ENCODE data around the gene FOXP3.

FOXP3 gene

DNA sequence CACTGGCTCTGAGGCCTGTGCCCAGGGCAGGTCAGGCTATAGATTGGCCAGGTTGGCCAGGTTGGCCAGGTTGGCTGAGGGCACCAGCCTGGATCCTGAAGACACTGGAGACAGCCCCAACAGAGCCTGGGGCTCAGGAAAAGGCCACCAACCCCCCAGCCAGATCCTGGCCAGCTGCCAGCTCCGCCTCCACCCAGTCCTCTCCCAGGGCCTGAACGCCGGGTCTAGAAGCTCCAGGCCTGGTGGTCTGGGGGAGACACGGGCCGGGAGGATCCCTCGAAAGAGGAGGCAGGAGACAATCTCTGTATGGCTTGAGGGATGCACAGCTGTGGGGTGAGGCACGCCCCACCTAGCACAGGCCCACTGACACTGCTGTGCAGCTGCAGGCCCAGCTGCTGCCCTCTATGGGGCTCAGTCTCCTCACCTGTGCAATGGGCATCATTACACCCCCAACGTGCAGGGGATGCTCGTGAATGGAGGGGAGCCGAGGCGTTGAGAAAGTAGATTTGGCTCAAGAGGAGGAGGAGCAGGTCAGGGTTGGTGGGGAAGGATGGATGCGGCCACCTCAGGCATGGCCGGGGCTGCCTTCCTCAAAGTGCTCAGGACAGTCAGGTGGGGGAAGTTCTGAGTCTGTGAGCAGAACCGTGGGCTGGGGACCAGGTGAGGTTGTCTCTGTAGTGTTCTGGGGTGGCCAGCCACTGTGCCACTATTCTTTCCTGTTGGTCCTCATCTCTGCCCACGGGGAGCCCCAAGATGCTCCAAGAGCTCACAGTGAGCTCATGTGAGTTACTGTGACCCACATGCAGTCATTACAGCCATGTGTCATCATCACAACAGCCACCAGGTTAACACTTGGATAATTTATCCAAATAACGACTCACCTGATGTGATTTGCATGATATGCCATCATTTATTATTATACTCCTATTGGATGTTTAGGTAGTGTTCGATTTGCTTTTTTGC is 28.2 kb upstream of the FOXP3 start:
- DNase-seq = no peak

DNA sequence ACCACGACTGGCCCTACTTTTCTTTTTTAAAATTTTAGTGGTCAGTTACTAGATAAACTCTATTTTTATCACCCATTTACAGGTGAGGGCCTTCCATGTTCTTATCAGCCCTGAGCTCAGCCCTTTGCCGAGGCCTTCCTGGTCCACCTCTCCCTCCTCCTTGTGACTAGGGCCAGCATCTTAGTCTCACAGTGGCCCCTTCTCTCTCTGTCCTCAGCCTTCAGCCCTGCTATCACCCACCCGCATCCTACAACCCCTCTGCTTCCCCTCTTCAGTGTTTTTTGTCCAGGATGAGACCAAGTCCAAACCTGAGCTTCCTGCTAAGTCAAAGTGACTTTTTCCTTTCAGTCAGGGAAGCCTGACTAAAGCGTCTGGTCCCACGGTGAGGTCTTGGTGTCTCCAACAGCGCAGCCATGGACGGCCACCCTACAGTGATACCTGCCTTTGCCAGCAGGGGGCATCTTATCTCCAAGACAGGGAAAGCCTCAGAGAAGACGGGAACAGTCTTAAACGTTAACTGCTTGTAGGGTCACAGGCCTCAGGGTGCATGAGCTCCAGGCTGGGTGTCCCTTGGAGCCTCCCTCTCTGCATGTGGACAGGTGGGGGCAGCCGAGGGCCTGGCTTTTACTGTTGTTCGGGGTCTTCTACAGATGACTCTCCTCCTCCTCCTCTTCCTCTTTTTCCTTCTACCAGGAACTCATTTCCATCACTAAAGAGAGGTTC is 27.3 kb upstream of the FOXP3 start:
- H3K9me3 ChIP-seq (ENCODE audit: control insufficient read depth, low read length) = no peaks in the 10 kb centered on the region
- no peaks in the 10 kb centered on the region for H3K27me3 ChIP-seq (replicated peaks; ENCODE audit: control insufficient read depth, insufficient read depth, low read length, poor library complexity, severe bottlenecking)
- H3K4me1 ChIP-seq (ENCODE audit: control insufficient read depth, insufficient read depth, low read length, poor library complexity, severe bottlenecking) = peaks cover 6% of the 10 kb centered on the region
- no peak overlapping the region for H3K4me3 ChIP-seq (ENCODE audit: insufficient read depth, low read depth, low read length, poor library complexity, severe bottlenecking)
- H3K36me3 ChIP-seq (ENCODE audit: control insufficient read depth, insufficient read depth, low read length) = no peaks in the 10 kb centered on the region
- peak; percentile 25 to 46 (median 35) for DNase-seq
- no peak overlapping the region for H3K27ac ChIP-seq (ENCODE audit: insufficient read depth, low read length, poor library complexity, severe bottlenecking)

More for the DNA sequence above, 28.2 kb upstream of the FOXP3 start:
- Histone ChIP-seq H3K9me3 (ENCODE audit: control insufficient read depth, low read length) (no peaks in the 10 kb centered on the region), H3K27ac (ENCODE audit: insufficient read depth, low read length, poor library complexity, severe bottlenecking) (no peak overlapping the region), H3K36me3 (ENCODE audit: control insufficient read depth, insufficient read depth, low read length) (no peaks in the 10 kb centered on the region), H3K4me3 (ENCODE audit: insufficient read depth, low read depth, low read length, poor library complexity, severe bottlenecking) (no peak overlapping the region), H3K27me3 (replicated peaks; ENCODE audit: control insufficient read depth, insufficient read depth, low read length, poor library complexity, severe bottlenecking) (no peaks in the 10 kb centered on the region), H3K4me1 (ENCODE audit: control insufficient read depth, insufficient read depth, low read length, poor library complexity, severe bottlenecking) (peaks cover 6% of the 10 kb centered on the region)

DNA sequence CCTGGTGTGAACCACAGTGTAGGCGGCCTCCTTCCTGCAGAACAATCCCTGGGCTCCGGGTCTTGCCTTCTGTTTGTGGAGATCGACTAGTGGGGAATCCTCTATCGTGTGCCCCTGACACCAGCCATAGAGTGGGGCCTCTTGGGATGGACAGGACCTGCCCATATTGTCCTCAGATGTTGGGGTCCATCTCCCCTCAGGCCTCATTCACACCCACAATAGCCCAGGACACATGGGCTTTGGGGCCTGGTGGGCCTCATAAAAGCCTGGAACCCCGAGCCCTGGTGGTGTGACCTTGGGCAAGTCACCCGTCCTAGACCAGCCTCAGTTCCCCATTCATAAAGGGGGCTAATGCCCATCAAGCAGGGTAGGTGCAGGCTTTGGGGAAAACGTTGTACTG is 25.7 kb upstream of the FOXP3 start:
- Histone ChIP-seq H3K4me1 (ENCODE audit: control insufficient read depth, insufficient read depth, low read length, poor library complexity, severe bottlenecking) (peaks cover 6% of the 10 kb centered on the region), H3K27me3 (replicated peaks; ENCODE audit: control insufficient read depth, insufficient read depth, low read length, poor library complexity, severe bottlenecking) (no peaks in the 10 kb centered on the region), H3K27ac (ENCODE audit: insufficient read depth, low read length, poor library complexity, severe bottlenecking) (no peak overlapping the region), H3K9me3 (ENCODE audit: control insufficient read depth, low read length) (no peaks in the 10 kb centered on the region), H3K36me3 (ENCODE audit: control insufficient read depth, insufficient read depth, low read length) (no peaks in the 10 kb centered on the region), H3K4me3 (ENCODE audit: insufficient read depth, low read depth, low read length, poor library complexity, severe bottlenecking) (no peak overlapping the region)
- DNase-seq = no peak

DNA sequence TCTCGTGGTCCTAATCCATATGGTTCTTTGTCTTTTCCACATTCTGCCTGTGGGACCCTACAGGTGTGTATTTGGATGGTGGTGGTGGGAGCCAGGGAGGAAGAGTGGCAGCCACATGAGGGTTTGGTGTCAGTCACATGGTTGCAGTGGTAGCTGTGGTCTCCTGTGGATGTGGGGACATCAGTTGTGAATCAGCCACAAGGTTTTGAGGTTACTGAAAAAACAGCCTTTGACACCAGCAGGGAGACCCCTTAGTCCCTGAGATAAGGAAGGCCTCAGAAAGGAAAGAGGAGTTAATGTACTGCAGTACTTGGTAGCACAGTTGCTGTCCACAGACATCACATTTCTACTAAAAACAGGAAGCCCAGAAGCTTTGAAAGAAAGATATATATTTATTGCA is 23.2 kb upstream of the FOXP3 start:
- Histone ChIP-seq H3K27ac (ENCODE audit: insufficient read depth, low read length, poor library complexity, severe bottlenecking) (no peak overlapping the region), H3K4me1 (ENCODE audit: control insufficient read depth, insufficient read depth, low read length, poor library complexity, severe bottlenecking) (peaks cover 6% of the 10 kb centered on the region), H3K36me3 (ENCODE audit: control insufficient read depth, insufficient read depth, low read length) (no peaks in the 10 kb centered on the region), H3K9me3 (ENCODE audit: control insufficient read depth, low read length) (no peaks in the 10 kb centered on the region), H3K27me3 (replicated peaks; ENCODE audit: control insufficient read depth, insufficient read depth, low read length, poor library complexity, severe bottlenecking) (no peaks in the 10 kb centered on the region), H3K4me3 (ENCODE audit: insufficient read depth, low read depth, low read length, poor library complexity, severe bottlenecking) (no peak overlapping the region)
- DNase-seq = no peak

GRCh38 chrX:49286581-49286980 is 22.1 kb upstream of the FOXP3 start:
- Histone ChIP-seq H3K4me3 (ENCODE audit: insufficient read depth, low read depth, low read length, poor library complexity, severe bottlenecking) (no peak overlapping the region), H3K27me3 (replicated peaks; ENCODE audit: control insufficient read depth, insufficient read depth, low read length, poor library complexity, severe bottlenecking) (no peaks in the 10 kb centered on the region), H3K36me3 (ENCODE audit: control insufficient read depth, insufficient read depth, low read length) (no peaks in the 10 kb centered on the region), H3K27ac (ENCODE audit: insufficient read depth, low read length, poor library complexity, severe bottlenecking) (no peak overlapping the region), H3K4me1 (ENCODE audit: control insufficient read depth, insufficient read depth, low read length, poor library complexity, severe bottlenecking) (no peaks in the 10 kb centered on the region), H3K9me3 (ENCODE audit: control insufficient read depth, low read length) (no peaks in the 10 kb centered on the region)
- no peak for DNase-seq

DNA sequence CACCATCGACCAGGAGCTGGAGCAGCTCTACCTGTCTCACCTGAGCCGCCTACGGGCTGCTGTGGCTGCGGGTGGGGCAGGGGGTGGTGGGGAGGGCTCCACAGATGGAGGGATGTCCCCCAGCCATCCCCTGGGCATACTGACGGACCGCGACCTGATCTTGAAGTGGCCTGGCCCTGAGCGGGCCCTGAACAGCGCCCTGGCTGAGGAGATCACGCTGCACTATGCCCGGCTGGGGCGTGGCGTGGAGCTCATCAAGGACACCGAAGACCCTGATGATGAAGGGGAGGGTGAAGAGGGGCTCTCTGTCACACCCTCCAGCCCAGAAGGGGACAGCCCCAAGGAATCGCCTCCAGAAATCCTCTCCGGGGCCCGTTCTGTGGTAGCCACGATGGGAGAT is 21.6 kb upstream of the FOXP3 start:
- no peak overlapping the region for H3K27ac ChIP-seq (ENCODE audit: insufficient read depth, low read length, poor library complexity, severe bottlenecking)
- no peaks in the 10 kb centered on the region for H3K9me3 ChIP-seq (ENCODE audit: control insufficient read depth, low read length)
- no peak overlapping the region for H3K4me3 ChIP-seq (ENCODE audit: insufficient read depth, low read depth, low read length, poor library complexity, severe bottlenecking)
- no peaks in the 10 kb centered on the region for H3K27me3 ChIP-seq (replicated peaks; ENCODE audit: control insufficient read depth, insufficient read depth, low read length, poor library complexity, severe bottlenecking)
- no peaks in the 10 kb centered on the region for H3K4me1 ChIP-seq (ENCODE audit: control insufficient read depth, insufficient read depth, low read length, poor library complexity, severe bottlenecking)
- DNase-seq = no peak
- H3K36me3 ChIP-seq (ENCODE audit: control insufficient read depth, insufficient read depth, low read length) = no peaks in the 10 kb centered on the region

GRCh38 chrX:49284212-49284611 is 19.7 kb upstream of the FOXP3 start:
- Histone ChIP-seq H3K36me3 (ENCODE audit: control insufficient read depth, insufficient read depth, low read length) (no peaks in the 10 kb centered on the region), H3K4me3 (ENCODE audit: insufficient read depth, low read depth, low read length, poor library complexity, severe bottlenecking) (no peak overlapping the region), H3K9me3 (ENCODE audit: control insufficient read depth, low read length) (no peaks in the 10 kb centered on the region), H3K27me3 (replicated peaks; ENCODE audit: control insufficient read depth, insufficient read depth, low read length, poor library complexity, severe bottlenecking) (no peaks in the 10 kb centered on the region), H3K4me1 (ENCODE audit: control insufficient read depth, insufficient read depth, low read length, poor library complexity, severe bottlenecking) (no peaks in the 10 kb centered on the region), H3K27ac (ENCODE audit: insufficient read depth, low read length, poor library complexity, severe bottlenecking) (no peak overlapping the region)
- no peak for DNase-seq

DNA sequence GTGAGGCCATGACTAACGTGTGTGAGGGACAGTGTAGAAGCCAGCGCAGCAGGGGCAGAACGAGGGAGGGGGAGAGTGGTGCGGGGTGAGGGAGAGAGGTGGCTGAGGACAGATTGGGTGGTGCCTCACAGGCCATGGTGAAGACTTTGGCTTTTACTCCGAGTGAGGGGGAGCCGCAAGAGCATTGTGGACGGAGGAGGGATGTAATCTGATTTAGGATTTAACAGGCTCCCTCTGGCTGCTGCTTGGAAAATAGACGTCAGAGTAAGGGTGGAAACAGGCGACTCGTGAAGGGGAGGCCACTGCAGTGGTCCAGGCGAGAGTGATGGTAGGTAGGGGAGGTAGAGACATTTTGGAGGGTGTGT is 18.1 kb upstream of the FOXP3 start:
- Histone ChIP-seq H3K4me3 (ENCODE audit: insufficient read depth, low read depth, low read length, poor library complexity, severe bottlenecking) (no peak overlapping the region), H3K9me3 (ENCODE audit: control insufficient read depth, low read length) (no peaks in the 10 kb centered on the region), H3K36me3 (ENCODE audit: control insufficient read depth, insufficient read depth, low read length) (no peaks in the 10 kb centered on the region), H3K27me3 (replicated peaks; ENCODE audit: control insufficient read depth, insufficient read depth, low read length, poor library complexity, severe bottlenecking) (no peaks in the 10 kb centered on the region), H3K4me1 (ENCODE audit: control insufficient read depth, insufficient read depth, low read length, poor library complexity, severe bottlenecking) (peaks cover 4% of the 10 kb centered on the region), H3K27ac (ENCODE audit: insufficient read depth, low read length, poor library complexity, severe bottlenecking) (no peak overlapping the region)
- no peak for DNase-seq

GRCh38 chrX:49278081-49278480 is 13.6 kb upstream of the FOXP3 start:
- Histone ChIP-seq H3K4me3 (ENCODE audit: insufficient read depth, low read depth, low read length, poor library complexity, severe bottlenecking) (no peak overlapping the region), H3K27ac (ENCODE audit: insufficient read depth, low read length, poor library complexity, severe bottlenecking) (peak overlapping the region; percentile 37), H3K9me3 (ENCODE audit: control insufficient read depth, low read length) (no peaks in the 10 kb centered on the region), H3K36me3 (ENCODE audit: control insufficient read depth, insufficient read depth, low read length) (no peaks in the 10 kb centered on the region), H3K27me3 (replicated peaks; ENCODE audit: control insufficient read depth, insufficient read depth, low read length, poor library complexity, severe bottlenecking) (no peaks in the 10 kb centered on the region), H3K4me1 (ENCODE audit: control insufficient read depth, insufficient read depth, low read length, poor library complexity, severe bottlenecking) (peaks cover 32% of the 10 kb centered on the region)
- no peak for DNase-seq

DNA sequence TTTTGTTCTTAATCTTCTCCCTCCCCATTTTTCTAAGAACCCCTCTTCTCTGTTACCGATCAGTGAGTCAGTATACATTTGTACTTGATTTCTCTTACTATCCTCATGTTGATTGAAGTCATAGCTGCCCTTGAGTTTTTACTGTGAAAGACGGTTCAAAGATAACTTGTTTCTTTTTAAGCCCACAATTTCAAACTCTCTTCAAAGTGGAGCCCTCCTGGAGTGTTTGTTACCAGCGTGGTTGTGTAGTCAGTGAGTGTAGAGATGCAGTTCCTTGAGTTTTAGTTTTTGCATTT is 13.0 kb upstream of the FOXP3 start:
- Histone ChIP-seq H3K27me3 (replicated peaks; ENCODE audit: control insufficient read depth, insufficient read depth, low read length, poor library complexity, severe bottlenecking) (no peaks in the 10 kb centered on the region), H3K4me1 (ENCODE audit: control insufficient read depth, insufficient read depth, low read length, poor library complexity, severe bottlenecking) (peaks cover 32% of the 10 kb centered on the region), H3K4me3 (ENCODE audit: insufficient read depth, low read depth, low read length, poor library complexity, severe bottlenecking) (no peak overlapping the region), H3K27ac (ENCODE audit: insufficient read depth, low read length, poor library complexity, severe bottlenecking) (peak overlapping the region; percentile 37), H3K36me3 (ENCODE audit: control insufficient read depth, insufficient read depth, low read length) (no peaks in the 10 kb centered on the region), H3K9me3 (ENCODE audit: control insufficient read depth, low read length) (no peaks in the 10 kb centered on the region)
- no peak for DNase-seq
